Activated T-helper 2 cell treated with anti-CD3 and anti-CD28 coated beads, Interferon-gamma antibody, Interleukin-2, Interleukin-4, amounts not matched to agents 10 μg/mL and 5 μg/mL and 100 μg/mL, durations not matched to agents 14 hours and 24 hours and 36 hours (primary cell): ENCODE measurements around the gene SH3RF3. TPM values are rescaled to one million over a fixed set of nuclear protein-coding genes. Genes with fewer than 3 reads are reported as not detected.

Experiments
- DNase-seq: peaks from one replicate; pipeline ENCODE4 v3.0.0; 2021; ENCODE audit warnings: low spot score
- H3K27ac Mint-ChIP-seq: one replicate; pipeline ENCODE4 v1.8.0; 2021; ENCODE audit warnings: mixed read lengths
- H3K27me3 Mint-ChIP-seq: one replicate; pipeline ENCODE4 v1.8.0; 2021; ENCODE audit warnings: low read depth, mixed read lengths
- H3K36me3 Mint-ChIP-seq: one replicate; pipeline ENCODE4 v1.8.0; 2021; ENCODE audit warnings: low read depth, mixed read lengths
- H3K4me1 Mint-ChIP-seq: one replicate; pipeline ENCODE4 v1.8.0; 2021; ENCODE audit warnings: low read depth, mixed read lengths
- H3K4me3 Mint-ChIP-seq: one replicate; pipeline ENCODE4 v1.8.0; 2021; ENCODE audit warnings: low read depth, mild to moderate bottlenecking, moderate library complexity, mixed read lengths
- H3K9me3 Mint-ChIP-seq: one replicate; pipeline ENCODE4 v1.8.0; 2021; ENCODE audit warnings: mixed read lengths
- intact Hi-C: fragments of 100-400 bp; cut with micrococcal nuclease; formaldehyde crosslinking; loops from one replicate; pipeline ENCODE4 v1.15.1; 2023
- total RNA-seq: library from RNA; stranded (reverse); gene quantifications from 2 replicates; pipeline ENCODE4 v1.2.3, GENCODE V29; 2022

The SH3RF3 gene
- total RNA-seq, 1 donor from 2014 or later = 0.78 TPM

DNA sequence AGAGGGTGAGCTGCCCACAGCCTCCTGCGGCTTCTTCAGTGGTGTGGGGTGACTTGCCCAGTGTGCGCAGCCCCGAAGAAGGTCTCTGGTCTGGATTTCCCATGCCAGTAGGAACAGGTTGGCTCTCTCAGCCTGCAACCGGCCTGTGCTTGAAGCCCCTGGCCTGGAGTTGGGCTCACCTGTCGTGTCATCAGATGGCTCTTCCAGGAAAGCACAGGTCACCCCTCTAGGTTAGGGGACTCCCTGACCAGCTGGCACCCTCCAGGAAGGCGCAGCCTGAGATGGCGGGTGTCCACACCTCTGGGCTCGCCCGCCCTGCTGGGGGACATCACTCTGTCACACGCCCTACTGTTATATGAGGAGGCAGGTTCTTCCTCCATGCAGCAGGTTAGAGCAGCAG lies 304.9 kb downstream of the SH3RF3 start:
- Mint-ChIP-seq H3K27ac (no peak overlapping the region), H3K4me3 (no peak overlapping the region), H3K27me3 (no peaks in the 10 kb centered on the region), H3K4me1 (no peaks in the 10 kb centered on the region), H3K36me3 (no peaks in the 10 kb centered on the region), H3K9me3 (no peaks in the 10 kb centered on the region)
- no peak for DNase-seq
- intact Hi-C loops = no loop called here

DNA sequence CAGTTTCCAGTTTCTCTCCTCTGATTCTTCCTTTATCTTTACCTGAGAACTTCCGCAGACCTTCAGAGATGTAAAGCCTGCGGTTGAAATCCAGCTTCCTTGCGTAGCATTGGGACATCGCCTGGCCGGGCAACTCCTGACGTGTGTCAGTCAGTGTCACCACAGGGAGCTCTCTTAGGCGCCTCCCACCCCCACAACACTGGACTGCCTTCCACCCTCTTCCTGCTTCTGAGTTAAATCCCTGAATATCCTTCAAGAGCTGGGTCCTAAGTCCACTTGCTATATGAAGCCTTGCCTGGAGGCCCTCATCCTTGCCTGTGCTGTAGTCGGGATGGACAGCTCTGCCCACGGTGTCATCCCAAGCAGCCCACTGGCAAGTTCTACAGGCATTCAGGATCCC lies 305.3 kb downstream of the SH3RF3 start:
- no peak overlapping the region for H3K27ac Mint-ChIP-seq
- H3K9me3 Mint-ChIP-seq = no peaks in the 10 kb centered on the region
- H3K4me1 Mint-ChIP-seq = no peaks in the 10 kb centered on the region
- DNase-seq = no peak
- intact Hi-C loops = no loop called here
- no peak overlapping the region for H3K4me3 Mint-ChIP-seq
- no peaks in the 10 kb centered on the region for H3K27me3 Mint-ChIP-seq
- H3K36me3 Mint-ChIP-seq = no peaks in the 10 kb centered on the region

DNA sequence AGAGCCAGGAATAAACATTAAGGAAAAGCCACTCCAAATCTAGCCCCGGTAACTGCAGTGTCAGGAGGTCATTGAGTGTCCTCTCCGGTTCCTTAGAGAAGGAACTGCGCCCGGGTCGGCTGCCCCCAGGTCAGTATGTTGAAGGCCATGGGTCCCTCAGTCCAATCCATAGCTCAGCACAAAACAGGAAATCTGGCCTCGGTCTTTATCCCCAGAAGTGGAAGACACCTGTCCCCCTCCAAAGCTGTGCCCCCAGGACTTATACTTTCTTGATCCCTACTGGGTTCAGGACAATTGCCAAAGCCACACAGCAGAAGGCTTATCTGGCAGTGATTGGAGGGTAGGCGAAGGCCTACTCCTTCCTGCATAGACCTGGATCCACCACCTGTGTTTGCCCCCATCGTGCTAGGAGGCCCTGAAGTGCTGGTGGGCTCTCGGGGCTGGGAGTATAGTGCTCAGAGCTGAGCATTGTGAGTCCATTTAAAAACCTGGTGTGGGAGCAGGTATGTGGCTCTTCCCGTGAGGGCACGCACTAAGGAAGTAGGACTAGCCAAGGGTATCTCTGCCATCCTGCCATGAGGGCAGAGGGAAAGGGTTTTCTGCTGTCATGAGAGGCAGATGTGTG lies 306.2 kb downstream of the SH3RF3 start:
- Mint-ChIP-seq H3K27me3 (no peaks in the 10 kb centered on the region), H3K4me1 (no peaks in the 10 kb centered on the region), H3K9me3 (no peaks in the 10 kb centered on the region), H3K4me3 (no peak overlapping the region), H3K36me3 (no peaks in the 10 kb centered on the region), H3K27ac (no peak overlapping the region)
- intact Hi-C loops = no loop called here
- no peak for DNase-seq

DNA sequence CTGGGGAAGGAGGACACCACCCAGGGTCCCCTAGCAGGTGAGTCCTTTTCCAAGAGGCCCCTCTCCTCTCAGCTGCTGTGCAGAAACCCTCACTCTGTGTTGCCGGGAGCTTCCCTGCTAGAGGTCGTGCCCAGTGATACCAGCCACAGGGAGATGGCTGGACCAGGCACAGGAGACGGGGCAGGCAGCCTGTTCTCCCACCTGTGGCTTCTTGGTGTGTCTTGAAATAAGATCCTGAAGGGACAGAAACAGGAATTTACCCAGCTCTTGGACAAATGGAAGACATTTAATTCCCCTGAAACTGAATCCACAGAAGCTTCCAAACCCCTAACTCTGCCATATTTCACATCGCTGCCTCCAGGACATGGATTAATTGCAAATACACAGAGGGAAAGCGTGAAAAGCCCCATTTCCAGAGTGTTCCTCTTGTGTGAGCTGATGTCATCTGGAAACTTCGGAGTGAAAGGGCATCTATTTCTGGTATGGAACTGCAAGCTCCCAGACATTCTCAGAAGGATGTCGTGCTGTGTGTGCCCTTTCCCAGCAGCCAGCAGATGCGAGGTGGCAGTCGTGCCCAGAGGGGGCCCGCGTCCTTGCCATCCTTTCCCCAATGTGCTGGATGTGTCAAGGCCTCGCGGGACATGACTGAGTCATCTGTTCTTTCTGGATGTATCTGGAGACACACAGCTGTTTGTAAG lies 307.0 kb downstream of the SH3RF3 start:
- Mint-ChIP-seq H3K9me3 (peaks cover 7% of the 10 kb centered on the region), H3K36me3 (no peaks in the 10 kb centered on the region), H3K4me3 (no peak overlapping the region), H3K27ac (no peak overlapping the region), H3K4me1 (no peaks in the 10 kb centered on the region), H3K27me3 (no peaks in the 10 kb centered on the region)
- DNase-seq = no peak
- intact Hi-C loops = no loop called here

DNA sequence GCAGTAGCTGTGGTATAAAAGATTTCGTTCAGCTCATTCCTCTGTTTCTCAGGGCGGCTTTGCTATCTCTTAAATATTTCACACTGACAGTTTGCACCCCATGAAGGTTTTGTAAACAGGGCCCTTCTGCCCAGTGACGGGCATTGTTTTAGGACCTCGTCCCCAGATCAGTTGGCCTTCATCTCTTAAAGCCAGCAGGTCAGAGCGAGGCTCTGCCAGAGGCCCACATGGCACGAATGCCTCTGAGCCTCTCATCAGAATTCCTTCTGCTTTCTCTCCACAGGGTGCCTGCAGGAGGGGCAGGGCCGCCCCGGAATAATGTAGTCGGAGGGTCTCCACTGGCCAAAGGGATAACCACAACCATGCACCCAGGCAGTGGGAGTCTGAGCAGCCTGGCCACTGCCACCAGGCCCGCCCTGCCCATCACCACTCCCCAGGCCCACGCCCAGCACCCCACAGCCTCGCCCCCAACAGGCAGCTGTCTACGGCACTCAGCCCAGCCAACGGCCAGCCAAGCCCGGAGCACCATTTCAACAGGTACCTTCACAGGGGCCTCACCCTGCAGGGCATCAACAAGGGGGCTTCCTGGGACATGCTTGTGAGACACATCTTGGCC lies 307.7 kb downstream of the SH3RF3 start:
- DNase-seq = no peak
- no peaks in the 10 kb centered on the region for H3K4me1 Mint-ChIP-seq
- no peaks in the 10 kb centered on the region for H3K36me3 Mint-ChIP-seq
- intact Hi-C loops = no loop called here
- H3K9me3 Mint-ChIP-seq = peaks cover 14% of the 10 kb centered on the region
- H3K27me3 Mint-ChIP-seq = no peaks in the 10 kb centered on the region
- no peak overlapping the region for H3K4me3 Mint-ChIP-seq
- no peak overlapping the region for H3K27ac Mint-ChIP-seq

DNA sequence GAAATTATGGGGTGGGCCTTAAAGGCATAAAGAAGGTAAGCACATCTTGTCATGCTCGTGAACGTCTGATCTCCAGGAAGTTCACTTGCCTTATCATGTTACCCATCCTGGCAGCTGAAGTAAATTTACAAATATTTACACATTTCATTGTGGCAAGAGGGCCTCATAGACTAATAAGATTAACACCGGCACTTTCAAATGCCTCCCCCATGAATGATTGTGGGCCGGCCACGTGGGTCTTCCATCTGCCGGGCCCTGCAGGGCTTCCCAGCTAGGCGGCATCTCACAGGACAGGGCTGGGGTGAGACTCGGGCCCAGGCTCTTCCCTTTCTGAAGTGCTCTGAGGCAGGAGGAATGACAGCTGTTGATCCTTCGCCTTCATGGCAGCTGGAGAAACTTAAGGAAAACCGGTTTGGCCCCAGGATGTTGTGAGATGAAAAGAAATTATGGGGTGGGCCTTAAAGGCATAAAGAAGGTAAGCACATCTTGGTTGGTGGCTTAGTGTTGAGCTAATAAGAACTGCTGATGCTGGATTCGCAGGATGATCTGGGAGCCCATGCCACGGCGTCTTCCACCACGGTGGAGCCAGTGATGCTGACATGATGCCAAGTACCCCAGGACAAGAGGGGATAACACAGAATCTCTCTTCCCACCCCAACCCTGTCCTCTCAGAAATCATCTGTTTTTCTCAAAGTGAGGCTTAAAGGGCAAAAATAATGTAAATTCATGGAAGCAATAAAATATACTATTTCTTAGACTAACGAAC lies 308.5 kb downstream of the SH3RF3 start:
- Mint-ChIP-seq H3K4me1 (no peaks in the 10 kb centered on the region), H3K36me3 (no peaks in the 10 kb centered on the region), H3K9me3 (peaks cover 17% of the 10 kb centered on the region), H3K27me3 (no peaks in the 10 kb centered on the region), H3K4me3 (no peak overlapping the region), H3K27ac (no peak overlapping the region)
- intact Hi-C loops = no loop called here
- DNase-seq = no peak

DNA sequence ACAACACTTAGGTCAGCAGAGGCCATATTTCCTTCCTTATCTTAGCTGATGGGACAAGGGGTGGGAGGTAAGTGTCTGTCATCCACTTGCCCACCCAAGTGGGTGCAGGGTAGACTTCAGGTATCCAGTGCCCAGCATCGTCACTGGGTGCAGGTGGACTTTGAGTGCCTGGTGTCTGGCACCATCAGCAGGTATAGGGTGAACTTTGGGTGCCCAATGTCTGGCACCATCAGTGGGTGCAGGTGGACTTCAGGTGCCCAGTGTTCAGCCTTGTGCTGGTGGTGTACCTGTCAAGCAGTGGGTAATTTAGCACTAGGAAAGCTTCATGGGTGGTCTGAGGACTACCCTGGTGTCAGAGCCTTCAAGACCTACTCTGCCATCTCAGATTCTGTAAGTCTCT lies 309.1 kb downstream of the SH3RF3 start:
- H3K4me3 Mint-ChIP-seq = no peak overlapping the region
- H3K9me3 Mint-ChIP-seq = peaks cover 22% of the 10 kb centered on the region
- H3K27me3 Mint-ChIP-seq = no peaks in the 10 kb centered on the region
- no peaks in the 10 kb centered on the region for H3K4me1 Mint-ChIP-seq
- no peak overlapping the region for H3K27ac Mint-ChIP-seq
- H3K36me3 Mint-ChIP-seq = no peaks in the 10 kb centered on the region
- no peak for DNase-seq
- intact Hi-C loops = no loop called here

DNA sequence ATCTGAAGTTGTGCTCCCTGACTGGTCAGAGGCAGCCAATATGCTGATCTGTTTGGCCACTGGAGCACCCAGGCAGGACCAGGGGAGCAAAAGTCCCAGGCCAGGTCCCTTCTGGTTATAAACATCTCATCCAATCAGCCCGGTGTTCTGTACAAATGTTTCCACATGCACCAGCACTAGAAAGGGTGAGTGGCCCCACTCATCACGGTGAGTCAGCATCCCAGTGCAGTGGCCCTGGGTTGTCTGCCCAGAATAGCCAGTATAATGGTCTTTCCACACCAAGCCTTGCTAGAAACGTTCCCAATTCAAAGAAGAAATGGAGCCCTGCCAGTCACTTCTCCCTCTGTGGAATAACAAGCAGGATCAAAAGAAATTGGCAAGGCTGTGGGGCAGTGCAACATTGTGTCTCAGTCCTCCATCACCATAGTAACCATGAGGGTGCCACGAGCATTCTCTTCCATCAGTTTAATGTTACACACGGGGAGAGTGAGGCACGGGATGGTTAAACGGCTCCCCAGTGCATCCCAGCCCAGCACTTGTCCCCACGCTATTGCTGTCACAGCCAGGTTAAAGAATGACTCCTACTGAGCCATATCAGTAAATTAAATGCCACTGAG lies 309.9 kb downstream of the SH3RF3 start:
- peaks cover 27% of the 10 kb centered on the region for H3K9me3 Mint-ChIP-seq
- no peaks in the 10 kb centered on the region for H3K27me3 Mint-ChIP-seq
- H3K4me3 Mint-ChIP-seq = no peak overlapping the region
- intact Hi-C loops = no loop called here
- no peaks in the 10 kb centered on the region for H3K4me1 Mint-ChIP-seq
- no peak overlapping the region for H3K27ac Mint-ChIP-seq
- H3K36me3 Mint-ChIP-seq = no peaks in the 10 kb centered on the region
- DNase-seq = no peak

DNA sequence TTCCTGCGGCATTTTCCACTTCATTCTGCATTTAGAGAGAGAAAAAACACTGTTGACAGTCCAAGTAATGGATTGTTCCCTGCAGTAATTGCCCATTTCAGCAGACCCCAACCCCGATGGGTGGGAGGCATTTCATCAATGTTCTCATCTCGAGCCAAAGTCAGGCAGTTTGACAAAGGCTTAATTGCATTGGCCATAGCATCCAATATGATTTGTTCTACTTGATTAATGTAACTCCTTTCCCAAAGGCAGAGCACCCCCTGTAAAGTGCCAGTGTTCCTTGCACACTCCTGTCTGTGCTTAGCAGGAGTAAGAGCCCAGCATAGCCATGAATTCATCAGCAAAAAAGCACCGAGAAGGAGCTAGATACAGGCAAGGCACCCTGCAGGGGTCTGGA lies 310.4 kb downstream of the SH3RF3 start:
- DNase-seq = no peak
- Mint-ChIP-seq H3K36me3 (no peaks in the 10 kb centered on the region), H3K27me3 (no peaks in the 10 kb centered on the region), H3K4me3 (no peak overlapping the region), H3K27ac (no peak overlapping the region), H3K4me1 (no peaks in the 10 kb centered on the region), H3K9me3 (peaks cover 27% of the 10 kb centered on the region)
- intact Hi-C loops = no loop called here

DNA sequence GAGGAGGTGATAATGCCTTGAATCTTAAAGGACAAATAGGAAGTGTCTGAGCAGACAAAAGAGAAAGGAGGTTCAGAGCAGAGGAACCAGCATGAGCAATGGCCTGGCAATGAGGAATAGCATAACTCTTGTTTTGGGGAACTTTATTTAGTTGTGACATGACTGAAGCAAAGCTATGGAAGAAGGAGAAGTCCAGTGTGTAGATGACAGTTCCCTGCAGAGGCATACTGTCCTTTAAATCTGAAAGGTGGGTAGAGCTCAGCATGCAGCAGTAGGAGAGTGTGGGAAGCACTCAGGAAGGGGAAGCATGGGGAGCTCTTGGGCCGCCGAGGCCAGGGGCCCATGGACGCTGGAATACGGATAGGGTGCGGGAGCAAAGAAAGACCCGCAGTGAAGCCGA lies 311.0 kb downstream of the SH3RF3 start:
- Mint-ChIP-seq H3K27ac (no peak overlapping the region), H3K9me3 (peaks cover 33% of the 10 kb centered on the region)
- intact Hi-C loops = no loop called here

DNA sequence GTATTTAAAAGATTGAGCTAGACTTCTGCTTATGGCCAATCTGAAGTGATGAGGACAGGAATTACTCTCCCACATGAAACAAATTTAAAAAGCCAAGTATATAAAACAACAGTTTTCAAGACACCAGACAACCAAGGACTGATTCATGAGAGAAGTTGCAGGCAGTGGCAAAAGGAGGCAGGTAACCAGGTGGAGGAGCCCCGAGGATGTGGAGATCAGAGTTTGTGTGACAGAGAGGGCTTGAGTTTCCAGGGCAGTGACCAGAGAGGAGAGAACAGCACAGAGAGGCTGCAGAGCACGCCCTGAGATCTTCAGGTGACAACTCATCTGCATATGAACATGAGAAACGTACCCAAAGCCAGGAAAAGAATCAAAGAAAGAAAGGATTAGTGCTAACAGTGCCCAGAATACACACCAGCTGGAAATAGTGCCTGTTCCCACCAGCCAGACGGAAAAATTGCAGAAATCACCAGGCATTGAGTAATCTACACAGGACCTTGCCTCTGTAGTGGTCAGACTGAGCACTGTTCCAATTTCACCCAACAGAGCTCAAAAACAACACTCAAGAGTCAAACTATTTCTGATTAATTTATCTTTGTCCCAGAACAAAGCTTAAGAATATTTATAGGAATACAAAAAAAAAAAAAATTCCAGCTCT lies 311.6 kb downstream of the SH3RF3 start:
- Mint-ChIP-seq H3K36me3 (no peaks in the 10 kb centered on the region), H3K9me3 (peaks cover 39% of the 10 kb centered on the region), H3K4me1 (no peaks in the 10 kb centered on the region), H3K4me3 (no peak overlapping the region), H3K27ac (no peak overlapping the region), H3K27me3 (no peaks in the 10 kb centered on the region)
- intact Hi-C loops = no loop called here
- no peak for DNase-seq

More for the DNA sequence above, 311.0 kb downstream of the SH3RF3 start:
- H3K4me3 Mint-ChIP-seq = no peak overlapping the region
- no peak for DNase-seq
- H3K27me3 Mint-ChIP-seq = no peaks in the 10 kb centered on the region
- H3K4me1 Mint-ChIP-seq = no peaks in the 10 kb centered on the region
- no peaks in the 10 kb centered on the region for H3K36me3 Mint-ChIP-seq

DNA sequence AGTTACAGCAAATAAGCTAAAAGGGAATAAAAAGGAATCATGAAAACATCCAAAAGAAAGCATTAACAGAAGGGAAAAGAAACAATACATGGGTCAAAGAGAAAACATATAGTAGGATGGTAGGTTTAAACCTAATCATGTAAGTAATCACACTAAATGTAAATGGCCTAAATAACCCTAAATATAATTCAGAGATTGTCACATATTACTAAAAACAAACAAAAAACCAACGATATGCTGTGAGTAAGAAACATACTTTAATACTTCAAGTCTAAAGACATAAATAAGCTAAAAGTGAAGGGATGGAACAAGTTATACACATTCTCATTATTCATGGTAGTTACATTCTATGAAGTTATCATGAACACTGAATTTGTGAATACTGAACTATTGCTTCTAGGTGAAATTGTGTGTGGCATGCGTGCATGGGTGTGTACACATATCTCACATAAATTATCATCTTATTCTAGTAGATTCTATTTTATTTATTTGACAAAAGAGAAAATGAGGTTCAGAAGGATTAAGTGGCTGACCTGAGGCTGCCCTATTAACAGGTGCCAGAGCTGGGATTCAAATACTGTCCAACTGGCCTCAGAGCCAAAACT lies 313.8 kb downstream of the SH3RF3 start:
- intact Hi-C loops = no loop called here
- no peak overlapping the region for H3K27ac Mint-ChIP-seq
- H3K9me3 Mint-ChIP-seq = peaks cover 40% of the 10 kb centered on the region
- H3K27me3 Mint-ChIP-seq = no peaks in the 10 kb centered on the region
- no peak for DNase-seq
- H3K4me3 Mint-ChIP-seq = no peak overlapping the region
- no peaks in the 10 kb centered on the region for H3K4me1 Mint-ChIP-seq
- H3K36me3 Mint-ChIP-seq = no peaks in the 10 kb centered on the region
